Measurements from ENCODE around the gene NPM1. TPM values are rescaled to one million over a fixed set of nuclear protein-coding genes. Genes with fewer than 3 reads are reported as not detected.

Gene NPM1
- total RNA-seq, 5 donors from 2014 or later (not counting 1 experiment from before 2014, with no cell fraction given) = 940 to 1,150 (median 989) TPM

GRCh38 chr5:171445644-171446516 is 58.2 kb downstream of the NPM1 start:
- no peak overlapping the region for H3K4me3 Mint-ChIP-seq
- Histone ChIP-seq H3K4me3 (ENCODE audit: control insufficient read depth in 1 of 2, extremely low read depth in 1 of 2, low read length in 1 of 2) (no peak overlapping the region), H3K27me3 (replicated peaks in 1 of 2; ENCODE audit: control insufficient read depth in 2 of 2, extremely low read depth in 1 of 2, insufficient read depth in 2 of 2, low read length in 1 of 2) (peaks cover 0 to 33% of the 10 kb centered on the region in 2 experiments), H3K9me3 (no peaks in the 10 kb centered on the region), H3K4me1 (ENCODE audit: control insufficient read depth in 1 of 2, extremely low read depth in 1 of 2, insufficient read depth in 2 of 2, low read length in 2 of 2) (no peaks in the 10 kb centered on the region), H3K27ac (ENCODE audit: low read length) (no peak overlapping the region), H3K36me3 (ENCODE audit: control insufficient read depth in 2 of 2, extremely low read depth in 1 of 2, insufficient read depth in 1 of 2, low read length in 1 of 2) (no peaks in the 10 kb centered on the region)
- H3K27ac Mint-ChIP-seq = no peak overlapping the region
- no peak for DNase-seq
- CTCF ChIA-PET = no interaction called here
- POLR2A ChIA-PET = no interaction called here
- ATAC-seq (replicated peaks in 1 of 4) = no peak
- peaks cover 24 to 29% of the 10 kb centered on the region in 2 donors for H3K27me3 Mint-ChIP-seq
- no peaks in the 10 kb centered on the region for H3K36me3 Mint-ChIP-seq
- H3K9me3 Mint-ChIP-seq = no peaks in the 10 kb centered on the region
- no peaks in the 10 kb centered on the region for H3K4me1 Mint-ChIP-seq
- WGBS (ENCODE audit: insufficient coverage) = 83% methylated on average over 4 of the region's 14 CpGs

- peaks cover 4 to 6% (median 6%) of the 10 kb centered on the region in 3 donors for H3K4me1 Mint-ChIP-seq
- Histone ChIP-seq H3K27ac (ENCODE audit: low read length) (no peak overlapping the region), H3K4me1 (ENCODE audit: control insufficient read depth in 1 of 2, extremely low read depth in 1 of 2, insufficient read depth in 2 of 2, low read length in 2 of 2) (peaks cover 0 to 4% of the 10 kb centered on the region in 2 experiments), H3K4me3 (ENCODE audit: control insufficient read depth in 1 of 2, extremely low read depth in 1 of 2, low read length in 1 of 2) (no peak overlapping the region), H3K27me3 (replicated peaks in 1 of 2; ENCODE audit: control insufficient read depth in 2 of 2, extremely low read depth in 1 of 2, insufficient read depth in 2 of 2, low read length in 1 of 2) (peaks cover 3 to 45% of the 10 kb centered on the region in 2 experiments), H3K36me3 (ENCODE audit: control insufficient read depth in 2 of 2, extremely low read depth in 1 of 2, insufficient read depth in 1 of 2, low read length in 1 of 2) (no peaks in the 10 kb centered on the region), H3K9me3 (no peaks in the 10 kb centered on the region)
- no peak overlapping the region for H3K4me3 Mint-ChIP-seq
- ChIA-PET CTCF (interaction anchor here in 1 of 2 donors (0.6 kb wide), 1 partner anchor 109 kb away, joined by 3 read pairs; no protein-coding TSS in a partner anchor), POLR2A (no interaction called here)
- no peak overlapping the region for H3K27ac Mint-ChIP-seq
- no peak for DNase-seq
- H3K27me3 Mint-ChIP-seq = peaks cover 35 to 40% of the 10 kb centered on the region in 2 donors
- no peaks in the 10 kb centered on the region for H3K36me3 Mint-ChIP-seq
- ATAC-seq (replicated peaks in 1 of 4) = no peak
- H3K9me3 Mint-ChIP-seq = no peaks in the 10 kb centered on the region
- 71% methylated on average over 2 of the region's 5 CpGs for WGBS (ENCODE audit: insufficient coverage)
Observed at GRCh38 chr5:171447226-171447625, 59.6 kb downstream of the NPM1 start.

DNA sequence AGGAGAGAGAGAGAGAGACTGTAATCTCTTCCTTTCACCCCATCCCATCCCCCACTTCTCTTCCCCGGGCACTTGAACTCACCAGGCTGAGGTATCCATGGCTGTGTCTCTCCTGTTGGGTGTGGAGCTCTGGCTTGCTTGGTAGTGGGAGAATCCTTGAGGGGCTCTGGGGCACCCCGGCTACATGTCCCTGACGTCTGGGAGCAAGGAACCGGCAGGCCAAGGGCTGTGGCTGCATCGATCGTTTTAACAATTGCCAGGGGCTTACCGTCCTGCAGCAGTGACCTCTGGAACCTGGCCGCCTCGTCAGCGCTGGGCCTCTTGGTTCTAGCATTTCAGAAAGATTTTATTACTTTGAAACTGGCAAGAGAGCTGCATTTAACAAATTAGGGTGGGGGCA is 61.8 kb downstream of the NPM1 start:
- peaks cover 0 to 4% of the 10 kb centered on the region in 2 experiments for H3K4me1 ChIP-seq (ENCODE audit: control insufficient read depth in 1 of 2, extremely low read depth in 1 of 2, insufficient read depth in 2 of 2, low read length in 2 of 2)
- H3K27ac ChIP-seq (ENCODE audit: low read length) = no peak overlapping the region
- ChIA-PET CTCF (no interaction called here), POLR2A (no interaction called here)
- Mint-ChIP-seq H3K4me3 (peak overlapping the region in 1 of 3 donors; percentile 18), H3K9me3 (no peaks in the 10 kb centered on the region), H3K27ac (no peak overlapping the region), H3K36me3 (no peaks in the 10 kb centered on the region), H3K27me3 (peaks cover 55 to 56% of the 10 kb centered on the region in 2 donors), H3K4me1 (peaks cover 4 to 8% (median 6%) of the 10 kb centered on the region in 3 donors)
- WGBS (ENCODE audit: insufficient coverage) = 97% methylated on average over 8 of the region's 10 CpGs
- no peaks in the 10 kb centered on the region for H3K36me3 ChIP-seq (ENCODE audit: control insufficient read depth in 2 of 2, extremely low read depth in 1 of 2, insufficient read depth in 1 of 2, low read length in 1 of 2)
- no peaks in the 10 kb centered on the region for H3K9me3 ChIP-seq
- peaks cover 3 to 56% of the 10 kb centered on the region in 2 experiments for H3K27me3 ChIP-seq (replicated peaks in 1 of 2; ENCODE audit: control insufficient read depth in 2 of 2, extremely low read depth in 1 of 2, insufficient read depth in 2 of 2, low read length in 1 of 2)
- no peak for ATAC-seq (replicated peaks in 1 of 4)
- DNase-seq = no peak
- H3K4me3 ChIP-seq (ENCODE audit: control insufficient read depth in 1 of 2, extremely low read depth in 1 of 2, low read length in 1 of 2) = no peak overlapping the region

DNA sequence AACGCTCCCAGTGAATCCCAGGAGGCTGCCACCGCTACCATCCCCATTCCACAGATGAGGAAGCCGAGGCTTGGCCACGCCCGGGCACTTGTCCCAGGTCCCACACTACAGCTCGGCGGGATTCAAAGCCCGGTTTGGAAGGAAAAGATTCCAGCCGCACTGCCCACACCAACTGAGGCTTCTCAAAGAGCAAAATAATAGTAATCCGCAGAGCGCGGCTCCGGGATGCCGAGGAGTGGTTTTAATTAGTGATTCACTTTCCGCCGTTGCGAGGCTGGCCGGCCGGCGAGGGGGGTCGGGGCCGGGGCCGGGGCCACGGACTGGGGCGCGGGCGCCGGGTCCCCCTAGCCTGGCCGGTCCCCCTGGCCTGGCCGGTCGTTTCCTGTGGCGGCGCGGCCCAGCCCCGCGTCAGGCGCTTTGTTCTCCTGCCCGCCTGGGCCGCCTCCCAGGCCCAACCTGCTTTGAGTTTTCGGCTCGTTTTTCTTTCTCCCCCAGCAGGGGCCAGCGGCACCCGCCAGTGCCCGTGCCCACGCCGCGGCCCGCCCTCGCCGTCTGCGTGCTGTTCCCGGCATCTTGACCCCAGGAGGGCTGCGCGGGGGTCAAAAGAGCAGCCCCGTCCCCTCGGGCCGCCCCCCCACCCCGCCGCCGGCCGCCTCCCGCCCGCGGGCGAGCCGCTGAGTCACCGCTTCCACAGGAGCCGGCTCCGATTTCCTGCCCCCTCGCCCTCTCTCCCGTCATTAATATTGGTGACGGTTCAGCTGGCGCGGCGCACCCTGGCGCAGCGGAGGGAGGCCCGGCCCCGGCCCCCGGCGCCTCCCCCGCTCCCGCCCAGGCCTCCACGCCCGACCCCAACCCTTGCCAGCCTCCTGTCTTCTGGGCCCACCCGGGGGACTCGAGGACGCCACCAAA is 63.0 kb downstream of the NPM1 start:
- H3K9me3 Mint-ChIP-seq = no peaks in the 10 kb centered on the region
- CTCF ChIA-PET = no interaction called here
- peak overlapping the region in 2 of 3 donors; percentile 31 to 67 for H3K4me3 Mint-ChIP-seq
- Histone ChIP-seq H3K27ac (ENCODE audit: low read length) (no peak overlapping the region), H3K27me3 (replicated peaks in 1 of 2; ENCODE audit: control insufficient read depth in 2 of 2, extremely low read depth in 1 of 2, insufficient read depth in 2 of 2, low read length in 1 of 2) (peaks cover 3 to 58% of the 10 kb centered on the region in 2 experiments), H3K4me1 (ENCODE audit: control insufficient read depth in 1 of 2, extremely low read depth in 1 of 2, insufficient read depth in 2 of 2, low read length in 2 of 2) (peaks cover 0 to 4% of the 10 kb centered on the region in 2 experiments), H3K4me3 (ENCODE audit: control insufficient read depth in 1 of 2, extremely low read depth in 1 of 2, low read length in 1 of 2) (no peak overlapping the region), H3K36me3 (ENCODE audit: control insufficient read depth in 2 of 2, extremely low read depth in 1 of 2, insufficient read depth in 1 of 2, low read length in 1 of 2) (no peaks in the 10 kb centered on the region), H3K9me3 (no peaks in the 10 kb centered on the region)
- peaks cover 4 to 8% (median 6%) of the 10 kb centered on the region in 3 donors for H3K4me1 Mint-ChIP-seq
- H3K27me3 Mint-ChIP-seq = peaks cover 59 to 60% of the 10 kb centered on the region in 2 donors
- ATAC-seq (replicated peaks in 1 of 4) (peak in 1 of 4 experiments; percentile 32), DNase-seq (peak in 1 of 35 experiments; percentile 4)
- H3K36me3 Mint-ChIP-seq = no peaks in the 10 kb centered on the region
- no peak overlapping the region for H3K27ac Mint-ChIP-seq
- POLR2A ChIA-PET = no interaction called here
- WGBS (ENCODE audit: insufficient coverage) = 14% methylated on average over 75 of the region's 88 CpGs

DNA sequence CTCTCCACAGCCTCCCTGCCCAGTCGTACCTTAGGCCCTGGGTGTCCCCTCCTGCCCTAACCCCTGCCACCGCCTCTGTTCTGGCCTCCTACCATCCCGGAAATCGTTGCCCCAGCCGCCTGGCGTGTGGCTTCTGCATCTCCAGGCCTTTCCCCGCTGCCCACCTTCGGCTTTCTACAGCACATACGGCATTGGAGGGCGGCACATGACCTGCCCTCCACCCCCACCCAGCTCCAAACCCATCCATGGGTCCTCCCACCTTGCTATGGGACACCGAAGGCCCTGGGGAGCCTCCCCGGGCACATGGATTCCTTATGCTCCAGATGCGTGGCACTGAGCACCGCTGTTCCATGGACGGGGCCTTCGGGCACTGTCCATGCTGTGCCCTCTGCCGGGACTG is 63.8 kb downstream of the NPM1 start:
- WGBS (ENCODE audit: insufficient coverage) = 82% methylated on average over 17 of the region's 17 CpGs
- peaks cover 0 to 4% of the 10 kb centered on the region in 2 experiments for H3K4me1 ChIP-seq (ENCODE audit: control insufficient read depth in 1 of 2, extremely low read depth in 1 of 2, insufficient read depth in 2 of 2, low read length in 2 of 2)
- POLR2A ChIA-PET = no interaction called here

More for the DNA sequence above, 63.8 kb downstream of the NPM1 start:
- Histone ChIP-seq H3K27ac (ENCODE audit: low read length) (no peak overlapping the region), H3K4me3 (ENCODE audit: control insufficient read depth in 1 of 2, extremely low read depth in 1 of 2, low read length in 1 of 2) (no peak overlapping the region), H3K27me3 (replicated peaks in 1 of 2; ENCODE audit: control insufficient read depth in 2 of 2, extremely low read depth in 1 of 2, insufficient read depth in 2 of 2, low read length in 1 of 2) (peaks cover 3 to 54% of the 10 kb centered on the region in 2 experiments), H3K36me3 (ENCODE audit: control insufficient read depth in 2 of 2, extremely low read depth in 1 of 2, insufficient read depth in 1 of 2, low read length in 1 of 2) (no peaks in the 10 kb centered on the region), H3K9me3 (no peaks in the 10 kb centered on the region)
- ATAC-seq (replicated peaks in 1 of 4) (no peak), DNase-seq (no peak)
- Mint-ChIP-seq H3K4me1 (peaks cover 4 to 8% (median 6%) of the 10 kb centered on the region in 3 donors), H3K9me3 (no peaks in the 10 kb centered on the region), H3K27ac (no peak overlapping the region), H3K36me3 (no peaks in the 10 kb centered on the region), H3K27me3 (peaks cover 56 to 62% of the 10 kb centered on the region in 2 donors), H3K4me3 (peak overlapping the region; percentile 17 to 67 (median 25))
- CTCF ChIA-PET = no interaction called here
